HEK293T (cell line): ENCODE data around the gene KCNQ2.

Experiments used
- CTCF ChIA-PET: fragments of 350-600 bp; formaldehyde crosslinking; extraction: SDS; loops from one replicate; lab custom pipeline; 2021; ENCODE audit warnings: antibody characterized with exemption, inconsistent platforms; lab: Yijun Ruan, JAX
- POLR2A ChIA-PET: fragments of 350-600 bp; formaldehyde crosslinking; extraction: SDS; loops from one replicate; lab custom pipeline; 2020; ENCODE audit warnings: antibody characterized with exemption, inconsistent platforms; lab: Yijun Ruan, JAX
- DNase-seq: peaks from one replicate; pipeline ENCODE4 v3.0.0; 2012; ENCODE audit warnings: mixed read lengths; ENCODE audit errors: extremely low spot score
- ARNT ChIP-seq: fragments of 450-650 bp; IDR thresholded peaks from 2 replicates; pipeline ENCODE4 v1.6.1; 2017; ENCODE audit warnings: mild to moderate bottlenecking
- BHLHE40 ChIP-seq: fragments of 450-650 bp; IDR thresholded peaks from 2 replicates; pipeline ENCODE4 v1.6.1; 2016; ENCODE audit warnings: mild to moderate bottlenecking, moderate library complexity, borderline replicate concordance
- CTBP1 ChIP-seq: fragments of 450-650 bp; IDR thresholded peaks from 2 replicates; pipeline ENCODE4 v1.6.1; 2016; ENCODE audit warnings: borderline replicate concordance
- ELF4 ChIP-seq: fragments of 450-650 bp; IDR thresholded peaks from 2 replicates; pipeline ENCODE4 v1.6.1; 2017; ENCODE audit warnings: antibody characterized with exemption
- FOXA1 ChIP-seq: fragments of 450-650 bp; IDR thresholded peaks from 2 replicates; pipeline ENCODE4 v1.6.1; 2016; ENCODE audit warnings: mild to moderate bottlenecking
- FOXK2 ChIP-seq: fragments of 450-650 bp; IDR thresholded peaks from 2 replicates; pipeline ENCODE4 v1.6.1; 2016; ENCODE audit warnings: mild to moderate bottlenecking
- FOXM1 ChIP-seq: fragments of 450-650 bp; IDR thresholded peaks from 2 replicates; pipeline ENCODE4 v1.6.1; 2017; ENCODE audit warnings: mild to moderate bottlenecking, borderline replicate concordance
- HDGF ChIP-seq: fragments of 450-650 bp; IDR thresholded peaks from 2 replicates; pipeline ENCODE4 v1.6.1; 2017; ENCODE audit warnings: antibody characterized with exemption, borderline replicate concordance
- L3MBTL2 ChIP-seq: fragments of 450-650 bp; conservative IDR thresholded peaks from 2 replicates; pipeline ENCODE4 v1.6.1; 2016; ENCODE audit warnings: mild to moderate bottlenecking
- LEF1 ChIP-seq: fragments of 450-650 bp; IDR thresholded peaks from 2 replicates; pipeline ENCODE4 v1.6.1; 2017; ENCODE audit warnings: mild to moderate bottlenecking, borderline replicate concordance
- NFRKB ChIP-seq: fragments of 450-650 bp; IDR thresholded peaks from 2 replicates; pipeline ENCODE4 v1.6.1; 2016; ENCODE audit warnings: mild to moderate bottlenecking, moderate library complexity
- SP1 ChIP-seq: fragments of 450-650 bp; IDR thresholded peaks from 2 replicates; pipeline ENCODE4 v1.6.1; 2017
- SUZ12 ChIP-seq: fragments of 450-650 bp; IDR thresholded peaks from 2 replicates; pipeline ENCODE4 v1.6.1; 2016; ENCODE audit warnings: mild to moderate bottlenecking
- TARDBP ChIP-seq: fragments of 450-650 bp; IDR thresholded peaks from 2 replicates; pipeline ENCODE4 v1.6.1; 2016
- ZNF384 ChIP-seq: fragments of 450-650 bp; IDR thresholded peaks from 2 replicates; pipeline ENCODE4 v1.6.1; 2016
- TF ChIP-seq, protein P1 (sequence below): fragments of 450-650 bp; IDR thresholded peaks from 2 replicates; pipeline ENCODE4 v1.6.1; 2016

The KCNQ2 gene

GRCh38 chr20:63449025-63449424 lies 23.4 kb downstream of the KCNQ2 start:
- TF ChIP-seq SP1, result no peak
- TF ChIP-seq FOXM1, result no peak
- no peak for TF ChIP-seq NFRKB
- no peak for TF ChIP-seq TARDBP
- TF ChIP-seq L3MBTL2, result no peak
- TF ChIP-seq SUZ12, result no peak
- TF ChIP-seq ELF4, result no peak
- no peak for DNase-seq
- ChIA-PET CTCF (no interaction called here), POLR2A (no interaction called here)

GRCh38 chr20:63448031-63448430 lies 24.4 kb downstream of the KCNQ2 start:
- DNase-seq, result no peak
- TF ChIP-seq, protein P1, sequence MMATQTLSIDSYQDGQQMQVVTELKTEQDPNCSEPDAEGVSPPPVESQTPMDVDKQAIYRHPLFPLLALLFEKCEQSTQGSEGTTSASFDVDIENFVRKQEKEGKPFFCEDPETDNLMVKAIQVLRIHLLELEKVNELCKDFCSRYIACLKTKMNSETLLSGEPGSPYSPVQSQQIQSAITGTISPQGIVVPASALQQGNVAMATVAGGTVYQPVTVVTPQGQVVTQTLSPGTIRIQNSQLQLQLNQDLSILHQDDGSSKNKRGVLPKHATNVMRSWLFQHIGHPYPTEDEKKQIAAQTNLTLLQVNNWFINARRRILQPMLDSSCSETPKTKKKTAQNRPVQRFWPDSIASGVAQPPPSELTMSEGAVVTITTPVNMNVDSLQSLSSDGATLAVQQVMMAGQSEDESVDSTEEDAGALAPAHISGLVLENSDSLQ, result no peak
- TF ChIP-seq ELF4, result no peak
- no peak for TF ChIP-seq SP1
- TF ChIP-seq ARNT, result no peak
- TF ChIP-seq FOXM1, result no peak
- no peak for TF ChIP-seq ZNF384
- no peak for TF ChIP-seq BHLHE40
- TF ChIP-seq LEF1, result no peak
- no peak for TF ChIP-seq TARDBP
- no peak for TF ChIP-seq HDGF
- no peak for TF ChIP-seq NFRKB
- no peak for TF ChIP-seq CTBP1
- TF ChIP-seq L3MBTL2, result no peak
- ChIA-PET CTCF (no interaction called here), POLR2A (no interaction called here)

GRCh38 chr20:63447320-63447719 lies 25.1 kb downstream of the KCNQ2 start:
- DNase-seq, result no peak
- ChIA-PET POLR2A (no interaction called here), CTCF (no interaction called here)
- no peak for TF ChIP-seq FOXA1
- TF ChIP-seq, protein P1, result no peak
- TF ChIP-seq ZNF384, result no peak
- TF ChIP-seq SUZ12, result no peak
- TF ChIP-seq HDGF, result no peak
- no peak for TF ChIP-seq NFRKB
- TF ChIP-seq CTBP1, result no peak
- no peak for TF ChIP-seq ELF4
- TF ChIP-seq FOXK2, result no peak
- no peak for TF ChIP-seq LEF1
- TF ChIP-seq L3MBTL2, result no peak
- no peak for TF ChIP-seq SP1

DNA sequence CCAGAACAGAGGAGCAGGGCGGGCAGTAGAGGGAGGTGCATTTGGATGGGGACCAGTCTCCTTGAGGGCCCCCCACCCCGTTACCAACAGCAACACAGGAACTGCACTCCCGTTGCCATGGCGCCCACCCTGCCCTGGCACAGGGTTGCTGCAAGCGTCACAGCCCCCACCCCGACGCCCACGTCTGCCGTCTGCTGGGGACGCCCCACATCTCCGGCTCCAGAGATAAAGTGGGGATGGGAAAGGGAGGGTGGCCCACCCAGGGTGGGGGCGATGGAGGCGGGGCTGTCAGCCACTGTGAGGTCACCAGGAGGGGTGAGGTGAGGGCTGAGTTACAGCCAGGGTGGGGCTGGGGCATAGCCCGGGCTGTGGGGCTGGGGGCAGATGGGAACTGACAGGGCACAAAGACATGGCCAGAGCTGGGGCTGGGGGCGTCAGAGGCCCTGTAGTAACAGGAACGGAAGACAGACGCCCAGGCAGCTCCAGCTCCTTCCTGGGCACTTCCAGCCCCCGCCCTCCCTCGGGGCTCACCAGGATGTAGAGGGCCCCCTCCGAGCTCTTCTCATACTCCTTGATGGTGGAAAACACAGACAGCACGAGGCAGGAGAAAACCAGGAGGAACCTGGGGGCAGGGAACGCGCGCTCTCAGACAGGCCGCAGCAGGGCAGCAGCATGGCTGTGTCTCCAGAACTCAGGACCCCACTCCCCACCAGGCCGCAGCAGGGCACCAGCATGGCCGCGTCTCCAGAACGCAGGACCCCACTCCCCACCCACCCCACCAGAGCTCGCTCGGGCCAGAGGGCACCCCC lies 26.0 kb downstream of the KCNQ2 start:
- TF ChIP-seq FOXM1, result no peak
- TF ChIP-seq SP1, result no peak
- TF ChIP-seq FOXK2, result no peak
- TF ChIP-seq L3MBTL2, result no peak
- no peak for TF ChIP-seq LEF1
- no peak for TF ChIP-seq HDGF
- no peak for TF ChIP-seq CTBP1
- no peak for TF ChIP-seq ZNF384
- ChIA-PET POLR2A (interaction anchor here (0.6 kb wide), 1 partner anchor 28 kb away, joined by 3 read pairs; no protein-coding TSS in a partner anchor), CTCF (no interaction called here)
- no peak for DNase-seq

DNA sequence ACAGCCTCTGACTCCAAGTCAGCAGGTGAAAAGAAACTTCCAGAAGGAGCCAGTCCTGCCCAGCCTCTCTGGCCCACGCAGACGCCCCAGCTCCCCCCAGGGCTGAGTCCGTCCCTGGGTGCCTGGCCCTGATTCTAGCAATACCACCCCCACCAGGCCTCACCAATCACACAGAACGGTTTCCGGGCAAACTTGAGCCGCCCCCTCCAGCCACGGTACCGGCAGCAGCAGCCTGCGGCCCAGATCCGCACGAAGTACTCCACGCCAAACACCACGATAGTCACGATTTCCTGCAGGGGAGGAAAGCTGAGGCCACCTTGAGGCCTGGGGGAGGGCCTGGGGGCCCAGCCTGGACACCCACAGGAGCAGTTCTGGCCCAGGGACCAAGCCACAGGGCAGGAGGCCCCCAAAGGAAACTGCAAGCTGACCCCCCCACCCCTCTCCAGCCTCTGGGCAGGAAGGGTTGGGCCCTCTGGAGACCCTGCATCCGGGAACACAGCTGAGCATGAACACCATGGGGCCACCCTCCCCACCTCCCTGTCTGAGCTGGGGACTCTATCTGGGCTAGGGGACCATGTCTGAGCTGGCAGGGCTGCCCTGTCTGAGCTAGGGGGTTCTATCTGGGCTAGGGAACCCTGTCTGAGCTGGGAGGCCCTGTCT lies 27.2 kb downstream of the KCNQ2 start:
- ChIA-PET CTCF (interaction anchor here (0.5 to 0.6 kb wide), 2 partner anchors 11 to 135 kb away, joined by 3 to 5 read pairs; no protein-coding TSS in a partner anchor), POLR2A (no interaction called here)
- TF ChIP-seq ARNT (no peak), FOXK2 (no peak), ZNF384 (no peak)
- DNase-seq, result no peak

DNA sequence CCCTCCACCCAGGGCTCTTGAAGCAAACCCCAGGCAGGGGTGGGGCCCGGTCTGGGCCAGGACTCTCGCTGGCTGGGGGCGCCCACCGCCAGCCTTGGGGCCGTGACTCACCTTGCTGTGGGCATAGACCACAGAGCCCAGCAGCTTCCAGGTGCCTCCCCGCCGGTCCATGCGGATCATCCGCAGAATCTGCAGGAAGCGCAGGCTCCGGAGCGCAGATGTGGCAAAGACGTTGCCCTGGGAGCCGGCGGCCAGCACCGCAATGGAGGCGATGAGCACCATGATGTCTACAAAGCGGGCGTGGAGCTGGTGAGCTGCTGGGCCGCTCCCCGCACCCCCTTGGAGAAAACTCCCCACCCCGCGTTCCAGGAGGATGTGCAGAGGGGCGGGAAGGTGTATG lies 27.9 kb downstream of the KCNQ2 start:
- ChIA-PET CTCF (no interaction called here), POLR2A (no interaction called here)
- no peak for TF ChIP-seq SP1
- no peak for DNase-seq

GRCh38 chr20:63443606-63444395 lies 28.7 kb downstream of the KCNQ2 start:
- no peak for DNase-seq
- CTCF ChIA-PET, result no interaction called here
- POLR2A ChIA-PET, result no interaction called here
- TF ChIP-seq, protein P1, result no peak
- TF ChIP-seq ELF4 (no peak), L3MBTL2 (no peak), FOXK2 (no peak), NFRKB (no peak), SUZ12 (no peak), BHLHE40 (no peak), HDGF (no peak), FOXM1 (no peak), TARDBP (no peak), SP1 (no peak), LEF1 (no peak)
